ENCODE measurements around the gene LAMB3. TPM values are rescaled to one million over a fixed set of nuclear protein-coding genes. Genes with fewer than 3 reads are reported as not detected.

The LAMB3 gene
- total RNA-seq, 1 donor from 2014 or later = 22.7 TPM

Other genes with a start within 250 kb of the LAMB3 start
- gene CAMK1G, start 68.7 kb downstream of the LAMB3 start, total RNA-seq = not detected
- 162 TPM for gene G0S2, start 23.0 kb upstream of the LAMB3 start, total RNA-seq
- gene HSD11B1, start 52.4 kb upstream of the LAMB3 start, total RNA-seq = 1.6 TPM
- 2.1 TPM for gene TRAF3IP3, start 103.6 kb upstream of the LAMB3 start, total RNA-seq
- gene C1orf74, start 132.1 kb upstream of the LAMB3 start, total RNA-seq = 5.9 TPM
- 77.9 TPM for gene IRF6, start 153.7 kb upstream of the LAMB3 start, total RNA-seq
- 6.8 TPM for gene UTP25, start 175.5 kb upstream of the LAMB3 start, total RNA-seq